Endothelial cell of umbilical vein (primary cell): ENCODE data around the gene CHERP. TPM values are rescaled to one million over a fixed set of nuclear protein-coding genes. Genes with fewer than 3 reads are reported as not detected.

Experiments used
- BruUV-seq: library from RNA; stranded (reverse); fragments of 400-500 nt; replicated peaks from 2 replicates; lab custom pipeline; 2021; lab: Mats Ljungman, UMichigan
- CTCF ChIA-PET: fragments of 300-600, 350-600 bp; sonication (Branson Sonifier 250); formaldehyde crosslinking; loops from one replicate; lab custom pipeline; 2021; ENCODE audit warnings: antibody characterized with exemption, inconsistent platforms; lab: Charles Lee
- POLR2A ChIA-PET: fragments of 300-600, 350-600 bp; sonication (Branson Sonifier 250); formaldehyde crosslinking; loops from one replicate; lab custom pipeline; 2021; ENCODE audit warnings: antibody characterized with exemption, inconsistent platforms; lab: Charles Lee
- DNase-seq: peaks from one replicate; pipeline ENCODE4 v3.0.0-alpha.2; 2011; ENCODE audit warnings: low read depth, low spot score
- FAIRE-seq: peaks from 2 replicates; lab custom pipeline; 2011; peaks lifted over from hg19 to GRCh38; lab: Jason Lieb, UNC
- H2AFZ ChIP-seq: 2 replicates; pipeline ENCODE4 v1.6.0; 2012; ENCODE audit warnings: low read depth, low read length, control low read depth, inconsistent platforms
- H3K27ac ChIP-seq: 2 replicates; pipeline ENCODE4 v1.5.1; 2011; ENCODE audit warnings: low read depth, mild to moderate bottlenecking, control low read depth, low read length, moderate library complexity; ENCODE audit not compliant: insufficient read depth
- H3K27me3 ChIP-seq, 2 experiments: 2 replicates each; pipeline versions ENCODE4 v1.6.0 to v1.6.1; 2011; ENCODE audit warnings: low read length in 2 of 2, mixed read lengths in 1 of 2; ENCODE audit not compliant: control insufficient read depth in 2 of 2, insufficient read depth in 2 of 2
- H3K36me3 ChIP-seq, 2 experiments: 2 replicates in 1 of 2; 3 replicates in 1 of 2; pipeline ENCODE4 v1.5.1; 2011; ENCODE audit warnings: low read length in 2 of 2, mild to moderate bottlenecking in 1 of 2, moderate library complexity in 1 of 2; ENCODE audit not compliant: control insufficient read depth in 2 of 2, insufficient read depth in 2 of 2; ENCODE audit errors: extremely low read depth in 1 of 2
- H3K4me1 ChIP-seq: 3 replicates; pipeline ENCODE4 v1.5.1; 2011; ENCODE audit warnings: mild to moderate bottlenecking, low read length; ENCODE audit not compliant: control insufficient read depth, insufficient read depth; ENCODE audit errors: extremely low read depth
- H3K4me2 ChIP-seq: 2 replicates; pipeline ENCODE4 v1.6.1; 2011; ENCODE audit warnings: low read length, control low read depth, mixed read lengths; ENCODE audit not compliant: insufficient read depth
- H3K4me3 ChIP-seq, 3 experiments: fragments of 200-600 bp in 1 of 3; sonication (generic), shearing (Covaris generic) in 1 of 3; replicated peaks in 1 of 3; 2 replicates each; pipeline ENCODE4 v1.5.1; 2011 to 2016; ENCODE audit warnings: control low read depth in 3 of 3, low read length in 3 of 3, mild to moderate bottlenecking in 2 of 3, inconsistent platforms in 1 of 3, low read depth in 1 of 3, moderate library complexity in 1 of 3; ENCODE audit not compliant: insufficient read depth in 1 of 3
- H3K79me2 ChIP-seq: 2 replicates; pipeline ENCODE4 v1.6.0; 2012; ENCODE audit warnings: low read length, inconsistent platforms; ENCODE audit not compliant: control insufficient read depth, insufficient read depth
- H3K9ac ChIP-seq: replicated peaks from 2 replicates; pipeline ENCODE3; 2011; ENCODE audit warnings: low read length, control low read depth; ENCODE audit not compliant: insufficient read depth; ENCODE audit errors: extremely low read depth
- H3K9me1 ChIP-seq: replicated peaks from 3 replicates; pipeline ENCODE4 v1.6.0; 2011; ENCODE audit warnings: mild to moderate bottlenecking, low read length; ENCODE audit not compliant: control insufficient read depth, insufficient read depth; ENCODE audit errors: extremely low read depth
- H3K9me3 ChIP-seq: replicated peaks from 2 replicates; pipeline ENCODE4 v1.5.1; 2012; ENCODE audit warnings: low read length, inconsistent platforms; ENCODE audit not compliant: control insufficient read depth, insufficient read depth
- H4K20me1 ChIP-seq: replicated peaks from 2 replicates; pipeline ENCODE3; 2011; ENCODE audit warnings: mild to moderate bottlenecking, low read length; ENCODE audit not compliant: control insufficient read depth, insufficient read depth; ENCODE audit errors: extremely low read depth
- EZH2 ChIP-seq: IDR thresholded peaks from 2 replicates; pipeline ENCODE4 v1.6.1; 2012; ENCODE audit warnings: borderline replicate concordance, low read depth, mild to moderate bottlenecking, moderate library complexity, low read length, inconsistent platforms; ENCODE audit not compliant: severe bottlenecking
- GATA2 ChIP-seq: IDR thresholded peaks from 2 replicates; pipeline ENCODE4 v1.7.0; 2011; ENCODE audit warnings: low read depth, mild to moderate bottlenecking, moderate library complexity, mixed read lengths, low read length; ENCODE audit not compliant: insufficient read length, insufficient read depth
- JUN ChIP-seq: IDR thresholded peaks from 2 replicates; pipeline ENCODE4 v1.6.1; 2011; ENCODE audit warnings: borderline replicate concordance, low read depth; ENCODE audit not compliant: insufficient read length, insufficient read depth
- POLR2AphosphoS5 ChIP-seq: IDR thresholded peaks from 2 replicates; pipeline ENCODE4 v1.6.1; 2012; ENCODE audit warnings: low read depth, mild to moderate bottlenecking, control low read depth, low read length, moderate library complexity; ENCODE audit not compliant: insufficient read depth
- dilution Hi-C: fragments of 300-500 bp; cut with MboI; formaldehyde crosslinking; loops from one replicate; pipeline ENCODE4 v1.15.0; 2019; ENCODE audit warnings: low sequenced_read_pairs; ENCODE audit not compliant: extremely low pct_ligation_motif_present
- intact Hi-C: fragments of 100-400 bp; cut with micrococcal nuclease; formaldehyde crosslinking; loops from one replicate; pipeline ENCODE4 v1.10.0; 2022
- polyA plus RNA-seq, 4 experiments: library from polyadenylated mRNA; depleted of rRNA in 3 of 4; stranded (reverse) in 3 of 4; unstranded in 1 of 4; fragments of >200 nt; gene quantifications; 2 replicates each; pipeline versions ENCODE4 v1.2.1 to v1.2.3, GENCODE V29; 2011 to 2012; ENCODE audit warnings: missing spikeins in 1 of 4
- total RNA-seq: library from RNA; stranded (reverse); gene quantifications from 2 replicates; pipeline ENCODE4 v1.2.3, GENCODE V29; 2021
- TF ChIP-seq, protein P1 (sequence below): IDR thresholded peaks from 2 replicates; pipeline ENCODE4 v1.6.1; 2011; ENCODE audit not compliant: insufficient read depth, insufficient read length
- TF ChIP-seq, protein P2 (sequence below), 2 donors: IDR thresholded peaks; 1 replicate in 1 of 2; 2 replicates in 1 of 2; pipeline ENCODE4 v1.5.1; 2011; ENCODE audit warnings: low read length in 2 of 2, mild to moderate bottlenecking in 2 of 2, moderate library complexity in 2 of 2, control low read depth in 1 of 2, inconsistent platforms in 1 of 2, low read depth in 1 of 2; ENCODE audit not compliant: insufficient read depth in 1 of 2; ENCODE audit errors: extremely low read depth in 1 of 2

CHERP gene
- total and polyA plus RNA-seq, 2 donors (not counting 3 experiments of a cell fraction or from before 2014, with no cell fraction given) = 8.9 to 53.9 TPM

DNA sequence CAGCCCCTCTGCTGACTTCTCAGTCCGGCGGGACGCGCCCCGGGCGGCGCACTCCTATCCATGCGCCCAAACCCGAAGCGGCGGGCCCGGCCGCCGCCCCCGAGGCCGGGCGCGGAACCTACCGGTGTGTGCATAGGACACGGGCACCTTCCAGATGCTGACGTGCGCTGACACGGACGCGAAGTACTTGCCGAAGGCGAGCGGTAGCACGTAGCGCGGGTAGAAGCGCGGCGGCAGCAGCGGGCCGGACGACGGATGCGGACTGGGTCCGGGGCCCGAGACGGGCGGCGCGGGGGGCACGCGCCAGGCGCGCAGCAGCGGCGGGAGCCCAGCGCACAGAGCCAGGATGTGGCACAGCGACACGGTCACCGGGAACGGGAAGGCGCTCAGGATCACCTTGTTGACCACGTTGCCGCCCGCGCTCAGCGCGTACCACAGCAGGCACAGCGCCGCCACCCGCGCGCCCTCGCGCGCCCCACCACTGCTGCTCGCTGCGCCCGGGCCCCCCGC, 29.6 kb upstream of the CHERP start:
- peaks cover 16% of the 10 kb centered on the region for H3K4me1 ChIP-seq
- no TSS peak for BruUV-seq
- H3K27me3 ChIP-seq = no peaks in the 10 kb centered on the region
- no peaks in the 10 kb centered on the region for H3K9me3 ChIP-seq
- ChIA-PET CTCF (interaction anchor here (2.4 kb wide), 1 partner anchor 13 kb away, joined by 7 read pairs; no protein-coding TSS in a partner anchor), POLR2A (no interaction called here)
- H4K20me1 ChIP-seq = no peaks in the 10 kb centered on the region
- intact Hi-C loops = loop anchor here (1.0 kb wide), 2 partner anchors 30 to 56 kb away; partner anchors contain the start of genes CHERP and MED26
- DNase-seq (peak; percentile 46), FAIRE-seq (peak; percentile 24)
- H2AFZ ChIP-seq = peak overlapping the region; percentile 48
- peak overlapping the region; percentile 77 for H3K4me2 ChIP-seq
- dilution Hi-C loops = no loop called here
- H3K9ac ChIP-seq = peak overlapping the region; percentile 64
- H3K4me3 ChIP-seq = peak overlapping the region; percentile 54 to 73 (median 63)
- TF ChIP-seq JUN (no peak), POLR2AphosphoS5 (no peak), EZH2 (no peak), GATA2 (no peak)
- TF ChIP-seq, protein P1, sequence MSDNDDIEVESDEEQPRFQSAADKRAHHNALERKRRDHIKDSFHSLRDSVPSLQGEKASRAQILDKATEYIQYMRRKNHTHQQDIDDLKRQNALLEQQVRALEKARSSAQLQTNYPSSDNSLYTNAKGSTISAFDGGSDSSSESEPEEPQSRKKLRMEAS = no peak
- TF ChIP-seq, protein P2, sequence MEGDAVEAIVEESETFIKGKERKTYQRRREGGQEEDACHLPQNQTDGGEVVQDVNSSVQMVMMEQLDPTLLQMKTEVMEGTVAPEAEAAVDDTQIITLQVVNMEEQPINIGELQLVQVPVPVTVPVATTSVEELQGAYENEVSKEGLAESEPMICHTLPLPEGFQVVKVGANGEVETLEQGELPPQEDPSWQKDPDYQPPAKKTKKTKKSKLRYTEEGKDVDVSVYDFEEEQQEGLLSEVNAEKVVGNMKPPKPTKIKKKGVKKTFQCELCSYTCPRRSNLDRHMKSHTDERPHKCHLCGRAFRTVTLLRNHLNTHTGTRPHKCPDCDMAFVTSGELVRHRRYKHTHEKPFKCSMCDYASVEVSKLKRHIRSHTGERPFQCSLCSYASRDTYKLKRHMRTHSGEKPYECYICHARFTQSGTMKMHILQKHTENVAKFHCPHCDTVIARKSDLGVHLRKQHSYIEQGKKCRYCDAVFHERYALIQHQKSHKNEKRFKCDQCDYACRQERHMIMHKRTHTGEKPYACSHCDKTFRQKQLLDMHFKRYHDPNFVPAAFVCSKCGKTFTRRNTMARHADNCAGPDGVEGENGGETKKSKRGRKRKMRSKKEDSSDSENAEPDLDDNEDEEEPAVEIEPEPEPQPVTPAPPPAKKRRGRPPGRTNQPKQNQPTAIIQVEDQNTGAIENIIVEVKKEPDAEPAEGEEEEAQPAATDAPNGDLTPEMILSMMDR (IDR thresholded peaks at IDR 0.05; ENCODE audit: extremely low read depth in 1 of 2, insufficient read depth in 1 of 2, low read depth in 1 of 2, low read length in 2 of 2) = no peak
- H3K9me1 ChIP-seq = no peaks in the 10 kb centered on the region
- H3K36me3 ChIP-seq = peaks cover 3 to 16% of the 10 kb centered on the region in 2 experiments
- peak overlapping the region; percentile 73 for H3K27ac ChIP-seq
- H3K79me2 ChIP-seq = peaks cover 49% of the 10 kb centered on the region
